ENCODE results near the gene CYP19A1.

The CYP19A1 gene

DNA sequence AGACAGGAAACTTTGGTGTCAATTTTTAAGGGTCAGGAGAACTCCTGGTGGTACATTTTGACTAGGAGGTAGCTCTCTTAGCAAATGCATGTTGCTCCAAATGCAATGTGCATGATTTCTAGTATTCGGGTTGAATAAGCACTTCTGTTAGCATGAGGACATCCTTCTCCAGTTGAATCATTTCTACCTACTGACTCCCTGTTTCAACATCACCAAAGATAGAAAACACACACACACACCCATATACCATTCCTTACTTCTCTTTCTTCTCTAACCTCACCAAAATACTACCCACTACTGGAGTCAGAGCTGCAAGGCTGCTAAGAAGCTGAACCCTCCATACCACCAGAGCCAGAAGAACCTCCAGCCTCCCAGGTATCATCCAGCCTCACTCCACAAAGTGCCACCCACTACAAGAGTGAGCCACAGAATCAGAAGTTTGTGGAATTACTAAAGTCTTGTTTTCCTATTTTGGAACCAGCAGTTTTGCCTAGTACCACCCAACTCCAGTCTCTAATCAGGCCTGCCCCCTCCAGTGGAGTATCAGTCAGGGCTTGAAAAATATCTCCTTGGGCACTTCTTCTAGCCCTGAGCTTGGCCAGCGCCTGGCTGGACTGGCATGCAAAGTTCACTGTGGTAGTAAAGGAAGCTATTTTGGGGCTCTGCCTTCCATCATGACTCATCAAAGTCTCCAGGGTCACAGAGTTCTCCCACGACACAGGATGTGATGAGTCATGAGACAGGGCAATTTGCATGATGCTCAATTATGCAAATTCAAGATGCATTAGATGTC lies 110.3 kb downstream of the CYP19A1 start:
- H3K4me3 ChIP-seq (ENCODE audit: low read depth, low read length) = no peak overlapping the region
- TF ChIP-seq, protein P1, sequence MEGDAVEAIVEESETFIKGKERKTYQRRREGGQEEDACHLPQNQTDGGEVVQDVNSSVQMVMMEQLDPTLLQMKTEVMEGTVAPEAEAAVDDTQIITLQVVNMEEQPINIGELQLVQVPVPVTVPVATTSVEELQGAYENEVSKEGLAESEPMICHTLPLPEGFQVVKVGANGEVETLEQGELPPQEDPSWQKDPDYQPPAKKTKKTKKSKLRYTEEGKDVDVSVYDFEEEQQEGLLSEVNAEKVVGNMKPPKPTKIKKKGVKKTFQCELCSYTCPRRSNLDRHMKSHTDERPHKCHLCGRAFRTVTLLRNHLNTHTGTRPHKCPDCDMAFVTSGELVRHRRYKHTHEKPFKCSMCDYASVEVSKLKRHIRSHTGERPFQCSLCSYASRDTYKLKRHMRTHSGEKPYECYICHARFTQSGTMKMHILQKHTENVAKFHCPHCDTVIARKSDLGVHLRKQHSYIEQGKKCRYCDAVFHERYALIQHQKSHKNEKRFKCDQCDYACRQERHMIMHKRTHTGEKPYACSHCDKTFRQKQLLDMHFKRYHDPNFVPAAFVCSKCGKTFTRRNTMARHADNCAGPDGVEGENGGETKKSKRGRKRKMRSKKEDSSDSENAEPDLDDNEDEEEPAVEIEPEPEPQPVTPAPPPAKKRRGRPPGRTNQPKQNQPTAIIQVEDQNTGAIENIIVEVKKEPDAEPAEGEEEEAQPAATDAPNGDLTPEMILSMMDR (IDR thresholded peaks at IDR 0.05; ENCODE audit: borderline replicate concordance, insufficient read depth, low read depth, low read length) = no peak

DNA sequence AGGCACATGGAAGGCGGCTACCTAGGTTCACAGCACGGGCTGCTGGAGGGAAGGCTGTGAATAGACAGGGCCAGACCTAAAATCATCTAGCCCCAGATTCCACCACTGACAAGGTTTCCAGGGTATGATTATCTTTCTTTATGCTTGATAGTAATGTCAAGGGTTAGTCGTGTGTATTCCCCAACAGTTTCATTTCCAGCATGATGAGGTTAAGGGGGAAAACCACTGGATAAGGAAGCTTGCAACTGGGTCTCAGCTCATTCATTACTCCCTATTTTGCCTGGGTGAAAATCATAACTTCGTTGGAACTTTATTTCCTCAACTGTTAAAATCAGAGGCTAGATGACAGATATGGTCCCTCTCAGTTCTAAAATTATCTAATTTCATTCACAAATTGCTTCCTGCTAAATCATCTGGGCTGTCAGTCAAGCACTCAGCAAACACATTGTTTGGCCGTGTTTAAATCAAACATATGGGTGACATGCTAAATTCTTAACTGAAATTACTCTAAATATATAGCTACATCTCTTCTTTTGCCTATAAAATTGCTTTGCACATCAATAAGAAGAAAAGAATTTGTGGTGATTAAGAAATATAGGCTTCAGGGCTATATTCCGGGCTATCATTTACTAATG lies 111.7 kb downstream of the CYP19A1 start:
- no peak overlapping the region for H3K4me3 ChIP-seq (ENCODE audit: low read depth, low read length)
- TF ChIP-seq, protein P1 (IDR thresholded peaks at IDR 0.05; ENCODE audit: borderline replicate concordance, insufficient read depth, low read depth, low read length) = no peak

DNA sequence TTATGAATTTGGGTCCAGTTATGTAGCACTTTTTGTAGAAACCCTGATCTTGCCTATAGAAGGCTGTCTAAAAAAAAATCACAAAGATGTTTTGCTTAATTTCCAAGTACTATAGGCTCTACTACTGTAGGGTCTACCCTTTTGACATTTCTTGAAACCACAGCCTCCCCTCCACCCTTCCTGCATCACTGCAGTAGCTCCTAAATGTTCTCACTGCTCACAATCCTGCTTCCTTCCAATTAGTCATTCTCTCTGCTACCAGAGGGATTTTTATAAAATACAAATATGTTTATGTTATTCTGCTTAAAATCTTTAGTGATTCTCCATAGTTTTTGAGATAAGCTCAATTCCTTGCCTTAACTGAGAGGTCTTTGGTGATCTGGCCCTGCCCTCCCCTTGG lies 114.0 kb downstream of the CYP19A1 start:
- no peak overlapping the region for H3K4me3 ChIP-seq (ENCODE audit: low read depth, low read length)
- TF ChIP-seq, protein P1 (IDR thresholded peaks at IDR 0.05; ENCODE audit: borderline replicate concordance, insufficient read depth, low read depth, low read length) = no peak

DNA sequence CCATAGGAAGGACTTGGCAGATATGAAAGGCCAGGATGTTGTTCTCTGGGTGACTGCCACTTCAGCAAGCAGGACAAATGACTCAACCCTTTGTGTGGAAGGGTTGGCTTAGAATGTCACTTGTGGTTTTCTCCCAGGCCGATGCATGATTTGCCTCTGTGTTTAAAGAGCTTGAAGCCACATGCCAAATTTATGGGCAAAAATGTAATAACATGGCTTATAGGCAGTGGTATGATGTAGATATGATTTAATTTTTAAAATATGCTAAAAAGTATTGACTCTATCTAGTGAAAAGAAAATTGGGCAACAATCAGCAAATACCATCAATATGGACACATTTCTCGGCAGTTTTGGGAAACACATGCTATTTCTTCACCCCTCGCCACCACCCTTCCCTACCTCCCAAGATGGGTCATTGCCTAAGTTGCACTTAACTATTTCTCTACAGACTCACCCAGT lies 114.6 kb downstream of the CYP19A1 start:
- TF ChIP-seq, protein P1 (IDR thresholded peaks at IDR 0.05; ENCODE audit: borderline replicate concordance, insufficient read depth, low read depth, low read length) = no peak
- no peak overlapping the region for H3K4me3 ChIP-seq (ENCODE audit: low read depth, low read length)

DNA sequence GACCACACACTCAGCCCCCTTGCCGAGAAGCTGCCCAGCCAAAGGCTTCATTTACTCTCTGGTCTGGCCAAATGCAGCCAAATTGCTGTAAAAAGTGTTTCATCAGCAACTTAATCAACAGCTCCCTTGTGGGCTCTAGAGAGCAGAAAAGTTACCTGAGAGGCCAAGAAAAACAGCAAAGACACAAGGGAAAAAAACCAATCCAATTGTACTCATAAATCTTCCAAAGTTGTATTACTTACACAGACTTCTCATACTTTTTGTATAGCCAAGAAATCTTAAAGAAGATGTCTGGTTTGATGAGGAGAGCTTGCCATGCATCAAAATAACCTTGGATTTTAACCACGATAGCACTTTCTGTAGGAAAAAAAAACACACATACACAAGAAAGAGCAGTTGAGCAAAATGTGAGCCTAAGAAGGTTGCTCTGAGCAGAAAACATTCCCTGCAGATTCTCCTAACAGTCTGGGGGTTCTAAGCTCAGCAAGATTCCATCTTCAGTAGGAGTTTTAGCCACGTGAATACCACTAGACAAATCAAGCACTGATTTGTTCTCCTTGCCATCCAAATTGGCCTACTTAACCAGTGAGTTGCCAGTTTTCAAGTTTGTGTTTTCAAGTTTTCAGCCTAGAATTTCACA lies 120.0 kb downstream of the CYP19A1 start:
- TF ChIP-seq, protein P1 (IDR thresholded peaks at IDR 0.05; ENCODE audit: borderline replicate concordance, insufficient read depth, low read depth, low read length) = no peak
- H3K4me3 ChIP-seq (ENCODE audit: low read depth, low read length) = no peak overlapping the region

DNA sequence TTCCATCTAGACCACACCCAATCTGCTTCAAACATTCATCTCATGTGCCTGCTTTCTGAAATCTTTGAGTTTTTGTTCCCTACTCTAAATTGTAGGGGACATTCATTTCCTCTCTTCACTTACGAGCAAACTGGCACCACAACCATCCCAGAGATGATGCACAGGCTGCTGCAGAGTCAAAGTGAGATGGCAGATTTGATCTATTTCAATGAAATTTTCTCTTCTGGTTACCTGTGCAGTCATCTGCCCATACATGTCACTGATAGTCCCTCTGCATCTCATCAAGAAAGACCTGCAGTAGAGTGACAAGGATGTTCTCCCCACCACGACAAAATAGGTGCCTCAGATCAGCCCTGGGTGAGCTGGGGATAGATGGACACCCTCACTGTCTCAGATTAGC lies 125.5 kb downstream of the CYP19A1 start:
- H3K4me3 ChIP-seq (ENCODE audit: low read depth, low read length) = no peak overlapping the region
- TF ChIP-seq, protein P1 (IDR thresholded peaks at IDR 0.05; ENCODE audit: borderline replicate concordance, insufficient read depth, low read depth, low read length) = no peak
